Ovary (tissue), 9 donors: ENCODE data around the gene ACTR8. TPM values are rescaled to one million over a fixed set of nuclear protein-coding genes. Genes with fewer than 3 reads are reported as not detected.

Source experiments
- DNase-seq, 5 donors: peaks; one replicate each; pipeline ENCODE4 v3.0.0-alpha.2; 2019 to 2020
- H3K27ac ChIP-seq, 2 donors: fragments of 200-600 bp; one replicate each; pipeline versions ENCODE4 v1.5.1 to v1.8.0; 2019 to 2022
- H3K27me3 ChIP-seq: fragments of 200-600 bp; one replicate; pipeline ENCODE4 v1.8.0; 2022
- H3K36me3 ChIP-seq: fragments of 200-600 bp; sonication (generic); one replicate; pipeline ENCODE4 v1.5.1; 2019
- H3K4me1 ChIP-seq: one replicate; pipeline ENCODE4 v1.8.1; 2013; ENCODE audit warnings: mild to moderate bottlenecking, moderate library complexity; ENCODE audit not compliant: insufficient read depth
- H3K4me3 ChIP-seq: fragments of 200-600 bp; sonication (generic); one replicate; pipeline ENCODE4 v1.5.1; 2017
- H3K9me3 ChIP-seq, 2 donors: fragments of 200-600 bp in 1 of 2; sonication (generic) in 1 of 2; one replicate each; pipeline versions ENCODE4 v1.5.1 to v1.8.1; 2013 to 2019; ENCODE audit warnings: mild to moderate bottlenecking in 1 of 2, moderate library complexity in 1 of 2
- CTCF ChIP-seq, 3 donors: fragments of 450-650 bp in 2 of 3; fragments of 200-600 bp in 1 of 3; IDR thresholded peaks; one replicate each; pipeline versions ENCODE4 v1.5.1 to v1.8.0; 2016 to 2022; ENCODE audit warnings: antibody characterized with exemption in 3 of 3, mild to moderate bottlenecking in 1 of 3
- EP300 ChIP-seq: sonication (generic); formaldehyde crosslinking; IDR thresholded peaks from one replicate; pipeline ENCODE4 v1.6.1; 2017; ENCODE audit warnings: antibody characterized with exemption
- POLR2A ChIP-seq: fragments of 450-650 bp; IDR thresholded peaks from one replicate; pipeline ENCODE4 v1.6.1; 2017; ENCODE audit warnings: antibody characterized with exemption, mild to moderate bottlenecking, moderate library complexity
- WGBS, 3 donors: extraction: QIAGEN DNeasy Blood & Tissue Kit in 1 of 3; methylation state at CpG; one replicate each; pipeline versions ENCODE4 v1.1.5 to v1.1.7; 2013 to 2017; 5-methylcytosine and 5-hydroxymethylcytosine counted together
- intact Hi-C, 4 donors: fragments of 100-400 bp; cut with DNase I; formaldehyde crosslinking; loops; one replicate each; pipeline versions ENCODE4 v1.11.0 to v1.15.1; 2022 to 2023
- polyA plus RNA-seq, 2 donors: library from polyadenylated mRNA; stranded (reverse); fragments of 200-250 nt in 1 of 2; fragments of 350-450 nt in 1 of 2; fragmentation: Illumina TruSeq in 1 of 2; extraction: RNeasy Lipid Tissue Mini Kit (QIAGEN cat#74804) in 1 of 2; gene quantifications; one replicate each; pipeline ENCODE4 v1.2.3, GENCODE V29; 2013 to 2014
- total RNA-seq, 7 donors: library from RNA; depleted of rRNA in 2 of 7; stranded (reverse); fragments of >200 nt in 2 of 7; fragmentation: NEBNext Ultra II Directional in 3 of 7; extraction: Animal tissue kit (Norgen Biotek cat#: 25700) in 3 of 7; gene quantifications; one replicate each; pipeline versions ENCODE4 v1.1.0 to v1.2.4, GENCODE V29; 2016 to 2023
- donor health status: DM: no; HTN: no; CAD: no; lungs with moderate emphysema.
- donor health status: DM: no; HTN: no; CAD: no.
- donor health status: Bipolar disorder and iron deficiency.
- donor health status: DM: yes; HTN: yes; CAD: no.
- donor health status: DM: no; HTN: no; CAD: no.
- donor health status: DM: yes; HTN: yes; CAD: no.

The ACTR8 gene
- total and polyA plus RNA-seq, 9 donors = 9.1 to 34.5 (median 20.6) TPM

GRCh38 chr3:53817211-53817610 lies 64.7 kb downstream of the ACTR8 start:
- WGBS, 3 donors = 80 to 93% (median 88%) methylated on average over 6 of the region's 6 CpGs
- H3K27ac ChIP-seq = no peak overlapping the region
- no peaks in the 10 kb centered on the region for H3K27me3 ChIP-seq
- no peaks in the 10 kb centered on the region for H3K9me3 ChIP-seq
- intact Hi-C loops = no loop called here
- H3K4me1 ChIP-seq = no peaks in the 10 kb centered on the region
- no peak overlapping the region for H3K4me3 ChIP-seq
- peak in 1 of 5 donors; percentile 4 for DNase-seq
- TF ChIP-seq CTCF (IDR thresholded peaks at IDR 0.05) (no peak), EP300 (no peak), POLR2A (no peak)
- no peaks in the 10 kb centered on the region for H3K36me3 ChIP-seq

Other genes with a start within 250 kb of the ACTR8 start
- gene CHDH, start 35.7 kb downstream of the ACTR8 start, total RNA-seq = 1 to 10 TPM; 3.6 to 7.0 (median 4.9) TPM
- under 1 TPM; 0.85 to 0.88 TPM for gene CHDH, start 35.7 kb downstream of the ACTR8 start, polyA plus RNA-seq
- 1 to 10 TPM in 6 of 7 donors, under 1 TPM in 1; 0.99 to 5.6 (median 1.1) TPM for gene IL17RB, start 35.6 kb downstream of the ACTR8 start, total RNA-seq
- gene IL17RB, start 35.6 kb downstream of the ACTR8 start, polyA plus RNA-seq = 1 to 10 TPM; 1.1 to 1.2 TPM
- gene SELENOK, start 9.7 kb upstream of the ACTR8 start, total RNA-seq = 10 to 100 TPM; 38.9 to 99.9 (median 56.1) TPM
- 10 to 100 TPM; 62.3 to 81.0 TPM for gene SELENOK, start 9.7 kb upstream of the ACTR8 start, polyA plus RNA-seq
- 10 to 100 TPM in 1 of 7 donors, 1 to 10 TPM in 6; 3.0 to 10.1 (median 5.1) TPM for gene CACNA2D3, start 240.4 kb upstream of the ACTR8 start, total RNA-seq
- 1 to 10 TPM; 2.0 to 4.7 TPM for gene CACNA2D3, start 240.4 kb upstream of the ACTR8 start, polyA plus RNA-seq